ENCODE data around the gene SPATA4. TPM values are rescaled to one million over a fixed set of nuclear protein-coding genes. Genes with fewer than 3 reads are reported as not detected.

SPATA4 gene
- total RNA-seq, 2 donors from 2014 or later: not detected

DNA sequence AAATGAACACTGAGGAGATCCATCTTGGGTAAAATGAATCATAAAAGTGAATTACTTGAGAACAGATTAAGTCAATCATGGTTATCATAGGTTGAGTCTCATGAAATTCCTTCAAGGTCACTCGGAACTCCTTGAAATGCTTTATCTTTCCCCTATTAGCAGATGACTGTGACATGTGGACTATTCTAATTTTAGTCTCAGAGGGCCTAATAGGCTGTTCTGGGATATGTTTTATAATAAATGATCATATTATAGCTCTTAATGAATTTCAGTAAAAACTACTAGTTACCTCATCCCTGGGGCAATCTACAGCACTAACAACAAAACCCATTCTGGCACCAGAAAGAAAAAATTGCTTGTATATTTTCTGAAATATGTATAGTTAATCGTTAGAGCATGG, 44.7 kb downstream of the SPATA4 start:
- TF ChIP-seq, protein P1, sequence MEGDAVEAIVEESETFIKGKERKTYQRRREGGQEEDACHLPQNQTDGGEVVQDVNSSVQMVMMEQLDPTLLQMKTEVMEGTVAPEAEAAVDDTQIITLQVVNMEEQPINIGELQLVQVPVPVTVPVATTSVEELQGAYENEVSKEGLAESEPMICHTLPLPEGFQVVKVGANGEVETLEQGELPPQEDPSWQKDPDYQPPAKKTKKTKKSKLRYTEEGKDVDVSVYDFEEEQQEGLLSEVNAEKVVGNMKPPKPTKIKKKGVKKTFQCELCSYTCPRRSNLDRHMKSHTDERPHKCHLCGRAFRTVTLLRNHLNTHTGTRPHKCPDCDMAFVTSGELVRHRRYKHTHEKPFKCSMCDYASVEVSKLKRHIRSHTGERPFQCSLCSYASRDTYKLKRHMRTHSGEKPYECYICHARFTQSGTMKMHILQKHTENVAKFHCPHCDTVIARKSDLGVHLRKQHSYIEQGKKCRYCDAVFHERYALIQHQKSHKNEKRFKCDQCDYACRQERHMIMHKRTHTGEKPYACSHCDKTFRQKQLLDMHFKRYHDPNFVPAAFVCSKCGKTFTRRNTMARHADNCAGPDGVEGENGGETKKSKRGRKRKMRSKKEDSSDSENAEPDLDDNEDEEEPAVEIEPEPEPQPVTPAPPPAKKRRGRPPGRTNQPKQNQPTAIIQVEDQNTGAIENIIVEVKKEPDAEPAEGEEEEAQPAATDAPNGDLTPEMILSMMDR (IDR thresholded peaks at IDR 0.05): no peak
- no peaks in the 10 kb centered on the region for H3K36me3 ChIP-seq
- no peak for DNase-seq (ENCODE audit: low spot score)
- no peaks in the 10 kb centered on the region for H3K27me3 ChIP-seq (replicated peaks; ENCODE audit: insufficient read depth)
- no peaks in the 10 kb centered on the region for H3K9me3 ChIP-seq
- H3K4me1 ChIP-seq (ENCODE audit: control insufficient read depth in 1 of 2, low read depth in 2 of 2): no peaks in the 10 kb centered on the region
- no peak for ATAC-seq (ENCODE audit: insufficient number of reproducible peaks, low FRiP score, low read depth)
- no peak overlapping the region for H3K4me3 ChIP-seq
- H3K27ac ChIP-seq: no peak overlapping the region

DNA sequence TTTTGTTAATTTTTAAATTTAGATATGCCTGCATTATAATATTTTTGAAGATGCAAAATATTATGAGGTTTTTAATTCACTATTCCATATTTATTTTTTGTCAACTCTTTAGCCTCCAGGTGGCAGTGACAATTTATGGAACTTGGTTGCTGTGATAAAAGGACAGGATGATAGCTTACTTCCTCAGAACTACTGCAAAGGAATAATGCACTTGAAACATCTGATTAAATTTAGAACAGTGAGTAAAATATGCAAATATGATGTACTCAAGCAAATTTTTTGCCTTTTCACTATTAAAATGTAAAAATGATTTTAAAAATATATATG, 45.1 kb downstream of the SPATA4 start:
- DNase-seq (ENCODE audit: low spot score) (no peak), ATAC-seq (ENCODE audit: insufficient number of reproducible peaks, low FRiP score, low read depth) (no peak)
- no peaks in the 10 kb centered on the region for H3K27me3 ChIP-seq (replicated peaks; ENCODE audit: insufficient read depth)
- no peaks in the 10 kb centered on the region for H3K9me3 ChIP-seq
- no peaks in the 10 kb centered on the region for H3K4me1 ChIP-seq (ENCODE audit: control insufficient read depth in 1 of 2, low read depth in 2 of 2)
- no peak overlapping the region for H3K27ac ChIP-seq
- no peak overlapping the region for H3K4me3 ChIP-seq
- TF ChIP-seq, protein P1 (IDR thresholded peaks at IDR 0.05): peak; percentile 50
- H3K36me3 ChIP-seq: no peaks in the 10 kb centered on the region

DNA sequence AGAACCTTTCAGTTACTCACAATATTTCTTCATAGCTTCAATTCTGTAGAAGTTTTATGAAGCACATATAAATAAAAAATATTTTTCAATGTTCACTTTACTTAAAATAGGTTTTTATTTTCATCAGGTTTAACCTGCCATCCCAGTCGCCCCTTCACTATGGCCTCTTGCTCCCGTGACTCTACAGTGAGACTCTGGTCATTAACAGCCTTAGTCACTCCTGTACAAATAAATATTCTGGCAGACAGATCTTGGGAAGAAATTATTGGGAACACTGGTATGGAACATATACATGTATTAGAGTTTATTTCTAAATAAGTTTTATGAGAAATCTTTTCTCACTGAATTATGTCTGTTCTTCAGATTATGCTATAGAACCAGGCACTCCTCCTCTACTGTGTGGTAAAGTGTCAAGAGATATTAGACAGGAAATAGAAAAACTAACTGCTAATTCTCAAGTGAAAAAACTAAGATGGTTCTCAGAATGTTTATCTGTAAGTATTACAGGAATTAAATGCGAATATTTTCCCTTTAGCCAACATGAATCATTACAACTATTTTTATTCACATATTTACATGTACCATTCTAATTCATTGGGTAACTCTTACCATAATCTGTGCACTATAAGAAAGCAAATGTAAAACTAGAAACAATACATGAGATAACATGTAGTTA, 45.6 kb downstream of the SPATA4 start:
- Histone ChIP-seq H3K36me3 (no peaks in the 10 kb centered on the region), H3K27me3 (replicated peaks; ENCODE audit: insufficient read depth) (no peaks in the 10 kb centered on the region), H3K4me1 (ENCODE audit: control insufficient read depth in 1 of 2, low read depth in 2 of 2) (no peaks in the 10 kb centered on the region), H3K27ac (no peak overlapping the region), H3K4me3 (no peak overlapping the region), H3K9me3 (no peaks in the 10 kb centered on the region)
- DNase-seq (ENCODE audit: low spot score) (no peak), ATAC-seq (ENCODE audit: insufficient number of reproducible peaks, low FRiP score, low read depth) (no peak)
- TF ChIP-seq, protein P1 (IDR thresholded peaks at IDR 0.05): no peak

DNA sequence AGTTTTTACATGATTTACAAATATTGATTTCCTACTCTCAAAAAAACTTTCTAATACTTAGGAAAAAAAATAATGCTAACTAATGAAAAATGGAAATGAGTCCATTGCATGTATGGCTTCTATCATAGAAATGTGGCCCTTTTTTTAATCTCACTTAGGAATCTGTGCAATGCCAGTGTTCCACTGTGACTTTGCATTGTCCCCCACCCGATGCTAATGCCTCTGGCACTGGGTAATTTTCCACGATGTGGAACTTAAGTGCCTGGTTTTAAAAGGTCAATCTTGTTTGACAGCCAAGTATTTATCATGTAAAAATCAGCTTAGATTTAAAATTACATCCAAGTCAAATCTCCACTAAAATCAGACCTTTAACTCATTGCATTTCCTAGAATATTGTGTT, 53.1 kb downstream of the SPATA4 start:
- no peak for DNase-seq (ENCODE audit: low spot score)
- Histone ChIP-seq H3K4me1 (ENCODE audit: control insufficient read depth in 1 of 2, low read depth in 2 of 2) (no peaks in the 10 kb centered on the region), H3K27me3 (replicated peaks; ENCODE audit: insufficient read depth) (no peaks in the 10 kb centered on the region), H3K9me3 (no peaks in the 10 kb centered on the region), H3K4me3 (no peak overlapping the region), H3K36me3 (no peaks in the 10 kb centered on the region), H3K27ac (no peak overlapping the region)
- TF ChIP-seq, protein P1 (IDR thresholded peaks at IDR 0.05): no peak
- no peak for ATAC-seq (ENCODE audit: insufficient number of reproducible peaks, low FRiP score, low read depth)

DNA sequence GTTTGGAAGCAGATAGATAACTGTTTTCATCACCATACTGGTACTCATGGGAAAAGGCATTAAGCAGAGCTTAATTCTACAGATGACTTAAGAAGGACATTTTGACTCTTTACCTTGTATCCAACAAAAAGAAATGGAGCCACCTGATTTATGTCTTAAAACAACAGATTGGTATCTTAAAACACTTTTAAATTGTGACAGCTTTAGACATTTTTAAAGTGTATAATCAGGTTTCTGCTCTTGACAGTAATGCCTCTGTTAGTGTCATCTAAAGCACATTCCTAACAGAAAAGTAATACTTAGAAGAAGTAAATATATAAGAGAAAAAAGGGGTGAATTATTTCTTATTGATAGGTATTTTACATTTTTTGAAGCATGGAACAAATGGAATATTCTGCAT, 55.9 kb downstream of the SPATA4 start:
- no peak for DNase-seq (ENCODE audit: low spot score)
- H3K36me3 ChIP-seq: no peaks in the 10 kb centered on the region
- no peaks in the 10 kb centered on the region for H3K4me1 ChIP-seq (ENCODE audit: control insufficient read depth in 1 of 2, low read depth in 2 of 2)
- TF ChIP-seq, protein P1 (IDR thresholded peaks at IDR 0.05): no peak
- ATAC-seq (ENCODE audit: insufficient number of reproducible peaks, low FRiP score, low read depth): no peak
- no peak overlapping the region for H3K27ac ChIP-seq
- no peaks in the 10 kb centered on the region for H3K27me3 ChIP-seq (replicated peaks; ENCODE audit: insufficient read depth)
- no peaks in the 10 kb centered on the region for H3K9me3 ChIP-seq
- no peak overlapping the region for H3K4me3 ChIP-seq
